GM21723 (cell line): ENCODE results near the gene EIF2B2.

Experiments used
- ATAC-seq: cut with Tn5 transposase; IDR thresholded peaks from one replicate; pipeline ENCODE4 v1.9.1; 2021; ENCODE audit warnings: mild to moderate bottlenecking, moderate library complexity; ENCODE audit not compliant: unreplicated experiment

The EIF2B2 gene

DNA sequence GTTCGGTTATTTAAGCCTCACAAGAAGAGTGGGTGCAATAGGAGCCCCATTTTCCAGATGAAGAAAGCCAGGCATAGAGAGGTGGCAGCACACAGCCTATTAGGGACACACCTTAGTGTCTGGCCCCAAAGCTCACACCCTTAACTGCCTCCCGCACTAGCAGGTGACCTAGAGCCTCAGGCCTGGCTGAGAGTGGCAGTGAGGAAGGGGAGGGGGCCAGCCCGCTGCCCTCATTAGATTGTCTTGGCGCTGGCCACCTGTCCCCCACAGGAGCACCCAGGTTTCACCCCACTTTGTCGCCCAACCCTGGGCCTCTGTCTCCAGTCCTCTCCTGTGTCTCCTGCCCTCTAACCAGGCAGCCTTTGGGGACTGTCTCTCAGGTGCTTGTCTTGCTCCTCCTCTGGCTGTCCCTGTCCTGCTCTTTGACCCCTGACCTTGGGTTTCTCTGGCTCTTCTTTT is 28.8 kb upstream of the EIF2B2 start:
- no peak for ATAC-seq

DNA sequence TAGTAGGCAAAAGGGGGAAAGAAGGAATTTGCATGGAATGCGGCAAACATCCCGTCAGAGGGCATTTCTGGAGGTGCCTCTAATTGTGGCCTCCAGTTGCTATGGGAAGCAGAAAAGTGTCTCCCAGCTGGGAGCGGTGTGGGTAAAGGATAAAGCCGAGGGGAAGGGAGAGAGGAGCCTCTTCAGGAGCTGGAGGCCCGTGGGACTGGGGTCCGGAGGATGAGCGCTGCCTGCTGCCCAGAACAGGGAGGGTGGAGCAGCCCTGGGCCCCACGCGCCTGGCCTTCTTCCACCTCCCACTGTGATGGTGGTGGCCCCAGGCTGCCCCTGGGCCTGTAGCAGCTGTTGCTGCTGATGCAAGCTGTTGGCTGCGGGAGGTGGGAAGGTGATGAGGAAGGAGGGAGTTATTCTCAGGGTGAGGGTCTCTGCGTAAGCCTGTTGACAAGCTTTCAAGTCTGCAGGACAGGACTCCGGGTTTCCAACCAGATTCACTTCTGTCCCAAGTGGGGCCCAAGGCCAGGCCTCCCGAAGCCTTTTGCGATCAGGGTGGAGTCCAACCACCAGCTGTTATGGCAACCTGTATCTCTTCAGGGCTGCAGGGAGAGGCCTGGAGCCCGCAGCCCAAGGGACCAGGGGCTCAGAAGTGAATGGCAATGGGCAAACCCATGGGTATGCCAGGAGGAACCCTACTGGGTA is 28.2 kb upstream of the EIF2B2 start:
- ATAC-seq = no peak

- ATAC-seq = no peak
Observed at GRCh38 chr14:74975059-74975810, 27.5 kb upstream of the EIF2B2 start.

DNA sequence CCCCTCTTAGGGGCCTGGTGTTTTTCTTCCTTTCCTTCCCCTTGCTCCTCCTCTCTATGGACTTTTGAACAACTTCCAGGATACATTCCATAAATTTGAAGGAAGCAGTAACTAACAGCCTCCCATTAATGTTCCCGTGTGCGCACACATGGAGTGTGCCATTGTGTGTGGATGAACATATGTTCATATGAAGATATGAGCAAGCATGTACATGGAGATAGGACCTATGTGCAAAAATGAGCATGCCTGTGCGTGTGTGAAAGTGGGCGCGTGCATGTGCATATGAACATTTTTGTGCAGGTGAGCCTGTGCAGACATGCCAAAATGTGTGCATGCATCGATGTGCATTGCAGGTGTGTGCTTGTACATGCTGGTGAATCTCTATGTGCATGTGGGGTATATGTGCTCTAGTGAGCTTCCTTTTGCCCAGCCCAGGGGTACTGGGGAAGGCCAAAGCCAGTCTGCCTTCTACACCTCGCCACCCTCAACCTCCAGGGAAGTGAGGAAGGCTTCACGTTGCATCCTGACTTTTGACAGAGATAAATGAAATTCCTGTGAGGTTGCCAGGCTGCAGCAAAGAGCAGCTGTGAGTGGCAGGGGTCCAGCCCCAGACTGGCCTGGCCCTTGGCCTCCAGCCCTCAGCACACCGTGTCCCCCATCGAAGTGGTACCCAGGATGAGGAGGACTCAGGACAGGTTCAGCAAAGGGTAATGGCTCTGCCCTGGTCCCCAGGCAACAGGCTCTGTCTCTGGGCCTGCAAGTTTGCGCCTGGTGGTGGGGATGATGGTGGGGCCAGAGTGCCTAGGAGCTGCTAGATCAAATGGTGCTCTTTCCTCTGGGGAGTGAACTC is 26.2 kb upstream of the EIF2B2 start:
- ATAC-seq = no peak

DNA sequence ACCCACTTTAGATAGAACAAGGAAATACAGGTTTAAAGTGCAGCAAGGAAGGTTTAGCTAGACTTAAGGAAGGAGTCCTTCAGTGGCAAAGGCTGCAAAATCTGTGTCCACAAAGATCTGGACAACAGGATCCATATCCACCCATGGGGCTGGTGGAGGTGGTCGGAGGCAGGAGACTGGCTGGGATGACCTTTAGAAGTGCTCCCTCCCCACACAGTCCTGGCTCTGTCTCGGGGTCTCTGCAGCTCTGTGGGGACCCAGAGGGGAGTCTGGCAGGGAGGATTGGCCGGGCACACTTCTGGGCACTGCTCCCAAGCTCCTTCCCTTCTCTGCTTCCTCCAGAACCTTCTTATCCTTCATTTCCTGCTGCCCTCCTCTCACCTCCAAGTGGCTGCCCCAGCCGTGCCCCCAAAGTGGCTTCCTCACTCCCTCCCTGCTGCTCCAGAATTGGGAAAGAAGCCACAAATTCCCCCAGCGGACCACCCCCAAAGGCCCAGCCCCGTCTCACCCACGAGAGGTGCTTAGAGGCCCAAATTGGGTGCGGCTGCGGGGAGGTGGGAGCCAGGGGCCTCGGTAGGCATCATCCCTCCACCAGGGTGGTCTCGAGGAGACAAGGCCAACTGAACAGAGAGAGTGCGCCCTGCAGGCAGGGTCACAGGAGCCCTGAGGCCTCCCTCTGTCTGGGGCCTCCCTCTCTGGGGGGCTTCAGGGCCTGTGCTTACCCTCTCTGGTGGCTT is 25.4 kb upstream of the EIF2B2 start:
- no peak for ATAC-seq

- ATAC-seq = no peak
Observed at GRCh38 chr14:74977901-74978385, 24.8 kb upstream of the EIF2B2 start.

GRCh38 chr14:74978416-74978947 is 24.2 kb upstream of the EIF2B2 start:
- no peak for ATAC-seq

DNA sequence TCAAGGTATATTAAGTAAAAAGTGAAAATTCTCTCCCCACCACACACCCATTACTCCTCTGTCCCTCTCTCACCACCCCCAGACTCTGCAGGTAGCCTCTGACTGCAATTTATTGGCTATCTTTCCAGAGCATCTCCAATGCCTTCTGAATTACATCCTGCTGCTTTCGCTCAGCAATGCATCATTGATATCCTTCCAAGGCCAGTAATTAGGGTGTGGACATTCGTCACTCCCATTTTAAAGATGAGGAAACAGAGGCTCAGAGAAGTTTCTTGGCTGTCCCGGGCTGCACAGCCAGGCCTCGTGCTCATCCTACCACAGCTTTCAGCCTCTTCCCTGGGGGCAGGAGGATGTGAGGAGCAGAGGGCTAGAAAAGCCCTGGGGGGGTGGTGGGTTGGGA is 23.7 kb upstream of the EIF2B2 start:
- ATAC-seq = no peak

- no peak for ATAC-seq
Observed at GRCh38 chr14:74979442-74980397, 23.0 kb upstream of the EIF2B2 start.

DNA sequence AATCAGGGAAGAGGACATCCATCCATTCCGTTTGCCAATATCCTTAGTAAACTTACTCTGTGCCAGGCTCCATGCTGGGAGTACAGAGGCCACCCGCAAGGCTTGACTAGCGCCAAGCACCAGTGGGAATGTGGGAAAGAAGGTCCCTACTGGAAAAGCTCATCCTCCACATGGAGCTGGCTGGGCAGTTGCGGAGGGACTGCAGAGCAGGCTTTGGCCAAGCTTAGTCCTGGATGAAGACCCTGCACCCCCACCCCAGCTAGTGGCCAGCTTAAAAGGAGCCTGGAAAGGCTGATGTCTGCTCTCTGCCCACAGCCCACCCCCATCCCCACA is 22.4 kb upstream of the EIF2B2 start:
- no peak for ATAC-seq

GRCh38 chr14:74980731-74981461 is 21.8 kb upstream of the EIF2B2 start:
- ATAC-seq = no peak

GRCh38 chr14:74981462-74981782 is 21.3 kb upstream of the EIF2B2 start:
- no peak for ATAC-seq

GRCh38 chr14:74981833-74982232 is 20.9 kb upstream of the EIF2B2 start:
- no peak for ATAC-seq

DNA sequence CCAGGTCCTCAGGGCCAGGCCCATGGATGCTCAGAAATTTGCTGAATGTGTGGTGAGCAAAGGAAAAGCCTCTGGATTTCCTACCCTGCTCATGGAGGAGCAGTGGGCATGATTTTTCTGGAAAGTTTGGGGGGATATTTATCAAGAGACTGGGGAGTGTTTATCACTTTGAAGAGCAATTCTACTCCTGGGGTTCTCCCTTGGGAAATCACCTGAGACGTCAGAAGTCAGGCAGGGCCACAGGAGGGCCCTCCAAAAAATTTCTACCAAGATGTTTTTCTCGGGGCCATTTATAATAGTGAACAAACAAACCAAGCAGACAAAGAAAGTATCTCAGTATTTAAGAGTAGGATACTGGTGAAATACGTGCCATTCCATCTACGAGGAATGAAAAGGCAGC is 20.1 kb upstream of the EIF2B2 start:
- no peak for ATAC-seq

GRCh38 chr14:74983343-74983742 is 19.4 kb upstream of the EIF2B2 start:
- ATAC-seq = no peak

DNA sequence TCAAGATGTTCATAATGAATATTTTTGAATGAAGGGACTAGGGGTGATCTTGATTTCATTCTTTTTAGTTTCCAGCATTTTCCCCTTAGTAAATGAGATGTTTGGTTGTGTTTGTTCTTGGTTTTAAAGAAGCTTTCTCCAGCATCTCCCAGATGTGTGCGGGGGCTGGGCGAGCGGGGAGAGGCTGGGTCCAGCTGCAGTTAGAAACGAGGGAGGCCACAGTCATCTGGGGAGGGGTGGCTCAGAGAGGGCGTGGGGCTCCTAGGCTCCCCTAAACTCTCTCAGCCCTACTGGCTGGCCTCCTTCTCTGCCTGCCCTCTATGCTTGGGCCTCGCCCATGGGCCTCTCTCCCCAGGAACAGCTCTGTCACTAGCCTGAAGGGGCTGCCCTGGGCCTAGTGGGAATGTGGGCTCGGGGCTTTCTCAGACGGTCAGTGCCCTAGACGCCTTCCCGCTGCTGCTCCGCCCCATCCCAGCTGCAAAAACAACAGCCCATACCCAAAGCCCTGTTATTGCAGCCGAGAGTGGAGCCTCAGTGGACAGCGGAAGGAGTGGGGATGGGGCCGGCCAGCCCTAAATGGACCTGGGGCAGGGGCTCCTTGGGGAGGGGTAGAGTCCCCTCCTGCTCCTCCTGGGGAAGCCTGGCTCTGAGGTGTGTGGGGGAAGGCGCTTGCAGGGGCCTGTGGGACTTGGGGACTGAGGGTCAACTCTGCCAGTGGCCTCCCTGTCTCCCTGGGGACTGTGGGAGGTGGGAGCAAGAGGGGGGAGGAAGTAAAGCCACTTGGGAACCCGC is 18.3 kb upstream of the EIF2B2 start:
- ATAC-seq = no peak

DNA sequence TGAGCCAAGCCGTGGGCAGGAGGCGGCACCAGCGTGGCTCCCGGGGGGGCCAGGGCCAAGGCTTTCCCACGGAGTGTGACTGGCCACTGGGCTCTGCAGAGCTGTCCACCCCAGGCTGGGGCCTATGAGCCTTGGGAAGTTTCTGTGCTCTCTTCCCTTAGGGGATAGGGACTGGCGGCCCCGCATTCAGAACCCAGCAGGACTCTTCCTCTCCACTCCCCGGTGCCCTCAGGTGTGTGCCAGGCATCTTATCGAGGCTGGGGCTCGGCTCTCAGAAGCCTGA is 17.8 kb upstream of the EIF2B2 start:
- ATAC-seq = no peak

DNA sequence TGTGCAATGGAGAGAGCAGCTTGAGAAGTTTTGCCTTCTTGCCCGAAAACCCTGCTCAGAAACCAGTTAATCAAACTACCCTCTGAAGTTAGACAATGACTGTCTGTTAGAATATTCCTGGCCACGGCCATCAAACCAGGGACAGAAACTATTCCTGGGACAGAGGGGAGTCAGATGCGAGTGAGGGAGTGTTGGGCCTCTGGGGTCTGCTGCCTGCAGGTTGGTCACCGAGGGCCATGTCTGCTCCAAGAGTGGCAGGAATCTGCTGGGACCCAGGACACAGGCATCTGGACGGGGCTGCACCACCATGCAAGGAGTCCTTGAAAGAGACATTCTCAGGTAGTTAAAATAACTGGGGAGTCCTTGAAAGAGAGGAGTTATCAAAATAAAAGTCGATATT is 16.9 kb upstream of the EIF2B2 start:
- no peak for ATAC-seq
